HL-60 (cell line): ENCODE results near the gene RB1.

ENCODE experiments used
- DNase-seq, 2 experiments: peaks; one replicate each; pipeline ENCODE4 v3.0.0-alpha.2; 2010 to 2020; ENCODE audit warnings: low read depth in 1 of 2, low spot score in 1 of 2
- H3K27ac ChIP-seq: fragments of 250-450 bp; sonication (Bioruptor Pico); replicated peaks from 2 replicates; pipeline ENCODE4 v1.5.1; 2020; ENCODE audit warnings: mild to moderate bottlenecking, moderate library complexity
- H3K27me3 ChIP-seq: fragments of 250-450 bp; sonication (Bioruptor Pico); 2 replicates; pipeline ENCODE4 v1.5.1; 2021; ENCODE audit warnings: mild to moderate bottlenecking, moderate library complexity; ENCODE audit not compliant: insufficient read depth, poor library complexity, severe bottlenecking
- H3K4me3 ChIP-seq: replicated peaks from 2 replicates; pipeline ENCODE4 v1.5.1; 2011; ENCODE audit warnings: mild to moderate bottlenecking, control low read depth, low read length; ENCODE audit not compliant: insufficient read depth
- GABPA ChIP-seq: IDR thresholded peaks from 2 replicates; pipeline ENCODE4 v1.6.1; 2012; ENCODE audit warnings: low read depth
- POLR2AphosphoS5 ChIP-seq: IDR thresholded peaks from 2 replicates; pipeline ENCODE4 v1.6.1; 2012; ENCODE audit warnings: low read depth
- SPI1 ChIP-seq: IDR thresholded peaks from 2 replicates; pipeline ENCODE4 v1.6.1; 2012; ENCODE audit warnings: low read depth, mild to moderate bottlenecking, borderline replicate concordance
- TF ChIP-seq, protein P1 (sequence below): IDR thresholded peaks from one replicate; pipeline ENCODE4 v1.5.1; 2011; ENCODE audit warnings: low read length, control low read depth, inconsistent platforms; ENCODE audit not compliant: insufficient read depth
- TF ChIP-seq, protein P2 (sequence below): IDR thresholded peaks from 2 replicates; pipeline ENCODE4 v1.6.1; 2012; ENCODE audit warnings: low read depth; ENCODE audit not compliant: insufficient replicate concordance

RB1 gene

DNA sequence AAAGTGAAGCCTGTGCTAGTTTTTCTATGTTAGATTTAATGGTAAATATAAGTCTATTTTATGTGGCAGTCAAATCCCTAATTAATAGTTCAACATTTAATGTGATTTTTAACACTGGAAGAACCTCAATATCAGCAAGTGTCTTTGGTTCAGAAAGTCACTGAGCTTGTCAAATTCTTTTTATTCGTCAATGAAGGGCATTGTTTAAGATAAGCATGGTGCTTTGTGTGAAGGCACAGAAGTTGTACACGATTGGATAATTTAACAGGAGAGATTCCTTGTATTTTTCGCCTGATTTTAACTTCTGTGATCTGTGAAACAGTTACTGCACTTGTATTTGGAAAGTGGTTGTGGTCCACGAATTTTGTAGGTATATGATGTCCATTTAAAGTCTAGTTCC, 30.2 kb upstream of the RB1 start:
- Histone ChIP-seq H3K4me3 (no peak overlapping the region), H3K27me3 (no peaks in the 10 kb centered on the region), H3K27ac (no peak overlapping the region)
- no peak for DNase-seq
- TF ChIP-seq, protein P1, sequence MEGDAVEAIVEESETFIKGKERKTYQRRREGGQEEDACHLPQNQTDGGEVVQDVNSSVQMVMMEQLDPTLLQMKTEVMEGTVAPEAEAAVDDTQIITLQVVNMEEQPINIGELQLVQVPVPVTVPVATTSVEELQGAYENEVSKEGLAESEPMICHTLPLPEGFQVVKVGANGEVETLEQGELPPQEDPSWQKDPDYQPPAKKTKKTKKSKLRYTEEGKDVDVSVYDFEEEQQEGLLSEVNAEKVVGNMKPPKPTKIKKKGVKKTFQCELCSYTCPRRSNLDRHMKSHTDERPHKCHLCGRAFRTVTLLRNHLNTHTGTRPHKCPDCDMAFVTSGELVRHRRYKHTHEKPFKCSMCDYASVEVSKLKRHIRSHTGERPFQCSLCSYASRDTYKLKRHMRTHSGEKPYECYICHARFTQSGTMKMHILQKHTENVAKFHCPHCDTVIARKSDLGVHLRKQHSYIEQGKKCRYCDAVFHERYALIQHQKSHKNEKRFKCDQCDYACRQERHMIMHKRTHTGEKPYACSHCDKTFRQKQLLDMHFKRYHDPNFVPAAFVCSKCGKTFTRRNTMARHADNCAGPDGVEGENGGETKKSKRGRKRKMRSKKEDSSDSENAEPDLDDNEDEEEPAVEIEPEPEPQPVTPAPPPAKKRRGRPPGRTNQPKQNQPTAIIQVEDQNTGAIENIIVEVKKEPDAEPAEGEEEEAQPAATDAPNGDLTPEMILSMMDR: no peak
- TF ChIP-seq, protein P2, sequence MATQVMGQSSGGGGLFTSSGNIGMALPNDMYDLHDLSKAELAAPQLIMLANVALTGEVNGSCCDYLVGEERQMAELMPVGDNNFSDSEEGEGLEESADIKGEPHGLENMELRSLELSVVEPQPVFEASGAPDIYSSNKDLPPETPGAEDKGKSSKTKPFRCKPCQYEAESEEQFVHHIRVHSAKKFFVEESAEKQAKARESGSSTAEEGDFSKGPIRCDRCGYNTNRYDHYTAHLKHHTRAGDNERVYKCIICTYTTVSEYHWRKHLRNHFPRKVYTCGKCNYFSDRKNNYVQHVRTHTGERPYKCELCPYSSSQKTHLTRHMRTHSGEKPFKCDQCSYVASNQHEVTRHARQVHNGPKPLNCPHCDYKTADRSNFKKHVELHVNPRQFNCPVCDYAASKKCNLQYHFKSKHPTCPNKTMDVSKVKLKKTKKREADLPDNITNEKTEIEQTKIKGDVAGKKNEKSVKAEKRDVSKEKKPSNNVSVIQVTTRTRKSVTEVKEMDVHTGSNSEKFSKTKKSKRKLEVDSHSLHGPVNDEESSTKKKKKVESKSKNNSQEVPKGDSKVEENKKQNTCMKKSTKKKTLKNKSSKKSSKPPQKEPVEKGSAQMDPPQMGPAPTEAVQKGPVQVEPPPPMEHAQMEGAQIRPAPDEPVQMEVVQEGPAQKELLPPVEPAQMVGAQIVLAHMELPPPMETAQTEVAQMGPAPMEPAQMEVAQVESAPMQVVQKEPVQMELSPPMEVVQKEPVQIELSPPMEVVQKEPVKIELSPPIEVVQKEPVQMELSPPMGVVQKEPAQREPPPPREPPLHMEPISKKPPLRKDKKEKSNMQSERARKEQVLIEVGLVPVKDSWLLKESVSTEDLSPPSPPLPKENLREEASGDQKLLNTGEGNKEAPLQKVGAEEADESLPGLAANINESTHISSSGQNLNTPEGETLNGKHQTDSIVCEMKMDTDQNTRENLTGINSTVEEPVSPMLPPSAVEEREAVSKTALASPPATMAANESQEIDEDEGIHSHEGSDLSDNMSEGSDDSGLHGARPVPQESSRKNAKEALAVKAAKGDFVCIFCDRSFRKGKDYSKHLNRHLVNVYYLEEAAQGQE: no peak
- no peak for TF ChIP-seq POLR2AphosphoS5
- no peak for TF ChIP-seq GABPA
- no peak for TF ChIP-seq SPI1

DNA sequence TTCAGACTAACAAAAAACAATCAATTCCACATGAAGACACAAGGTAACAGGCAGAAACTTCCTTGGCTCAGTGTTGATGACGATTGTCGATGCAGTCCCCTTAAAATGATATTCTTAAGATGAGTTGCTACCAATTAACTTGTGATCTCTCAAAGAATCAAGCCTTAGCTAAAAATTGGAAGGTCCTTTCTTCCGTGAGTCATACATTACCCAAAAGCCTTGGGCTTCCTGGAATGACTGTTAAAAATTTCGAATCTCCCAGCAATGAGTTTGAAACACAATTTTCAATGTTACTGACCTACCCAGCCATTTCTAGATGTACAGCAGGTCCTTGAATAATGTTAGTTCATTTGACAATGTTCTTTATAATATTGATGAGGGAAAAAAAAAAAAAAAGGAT, 28.0 kb upstream of the RB1 start:
- no peak overlapping the region for H3K27ac ChIP-seq
- no peak for TF ChIP-seq POLR2AphosphoS5
- TF ChIP-seq SPI1: no peak
- TF ChIP-seq GABPA: no peak
- TF ChIP-seq, protein P1: no peak
- TF ChIP-seq, protein P2: no peak
- H3K27me3 ChIP-seq: no peaks in the 10 kb centered on the region
- DNase-seq: no peak
- no peak overlapping the region for H3K4me3 ChIP-seq

DNA sequence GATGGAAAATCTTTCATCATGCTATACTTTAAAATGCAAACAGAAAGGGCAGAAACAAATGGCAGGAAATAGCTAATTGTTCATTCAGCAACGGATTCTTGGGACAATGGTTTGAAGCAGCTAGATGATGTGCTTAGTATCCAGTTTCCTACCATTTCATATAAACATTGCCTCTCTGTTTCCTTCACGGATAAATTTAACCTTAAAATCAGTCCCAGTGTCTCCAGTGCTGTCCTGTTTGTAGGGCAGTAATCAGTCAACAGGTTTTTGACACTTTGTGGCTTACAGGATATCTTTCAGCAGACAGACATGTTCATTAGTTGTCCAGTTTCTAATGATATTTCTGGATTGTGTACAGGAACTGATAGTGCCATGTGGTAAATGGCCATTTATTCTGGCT, 24.7 kb upstream of the RB1 start:
- no peak overlapping the region for H3K27ac ChIP-seq
- no peak for DNase-seq
- no peaks in the 10 kb centered on the region for H3K27me3 ChIP-seq
- TF ChIP-seq, protein P1: no peak
- TF ChIP-seq POLR2AphosphoS5: no peak
- TF ChIP-seq SPI1: no peak
- TF ChIP-seq, protein P2: no peak
- TF ChIP-seq GABPA: no peak
- H3K4me3 ChIP-seq: no peak overlapping the region
